T47D (cell line): ENCODE measurements around the gene C2orf49.
A peak's percentile ranks its signal among the peaks of the same experiment; 100 is the strongest.

ENCODE experiments used
- DNase-seq, 2 experiments: peaks; one replicate each; pipeline versions ENCODE4 v3.0.0 to v3.0.0-alpha.2; 2011 to 2012; ENCODE audit warnings: low read depth in 1 of 2, low spot score in 1 of 2
- JUND ChIP-seq: IDR thresholded peaks from 2 replicates; pipeline ENCODE4 v1.6.1; 2012; ENCODE audit warnings: low read depth
- in situ Hi-C: cut with HindIII; loops from 2 replicates; pipeline ENCODE4 v1.10.0; 2016; ENCODE audit warnings: low sequenced_read_pairs, low pct_unique_long_range_greater_than_20kb

Gene C2orf49

DNA sequence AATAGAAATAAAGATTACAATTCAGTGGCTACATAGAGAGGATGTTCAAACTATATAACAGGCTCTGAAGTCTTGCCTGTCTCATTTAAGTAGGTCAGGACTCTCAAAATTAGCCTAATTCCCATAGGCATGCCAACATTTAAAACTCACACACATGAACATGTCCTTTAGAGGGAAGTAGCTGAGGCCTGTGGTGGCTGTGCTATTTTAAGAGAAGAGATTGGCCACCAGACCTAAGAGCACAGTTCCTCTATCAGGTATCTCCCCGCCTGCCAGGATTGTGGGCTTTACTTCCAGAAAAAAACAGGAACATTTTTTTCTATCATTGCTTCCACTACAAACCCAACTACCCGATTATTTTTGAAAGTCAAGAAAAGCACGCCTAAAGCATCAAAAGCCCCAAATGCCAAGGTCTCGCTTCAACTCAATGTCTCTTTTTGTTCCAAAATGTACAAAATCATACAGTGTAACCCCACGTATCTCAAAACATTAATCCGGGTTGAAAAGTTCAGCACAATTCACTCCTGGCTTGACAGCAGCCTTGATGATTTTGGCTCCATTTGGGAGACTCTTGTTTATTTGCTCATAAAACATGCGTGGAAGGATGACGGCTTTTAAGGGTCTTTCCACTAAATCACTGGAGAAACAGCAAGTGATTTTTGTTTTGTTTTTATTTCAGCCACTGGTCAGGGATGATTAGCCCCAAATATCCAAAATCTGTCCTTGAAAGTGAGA, 46.3 kb downstream of the C2orf49 start:
- no peak for DNase-seq
- in situ Hi-C loops = no loop called here
- TF ChIP-seq JUND = no peak

DNA sequence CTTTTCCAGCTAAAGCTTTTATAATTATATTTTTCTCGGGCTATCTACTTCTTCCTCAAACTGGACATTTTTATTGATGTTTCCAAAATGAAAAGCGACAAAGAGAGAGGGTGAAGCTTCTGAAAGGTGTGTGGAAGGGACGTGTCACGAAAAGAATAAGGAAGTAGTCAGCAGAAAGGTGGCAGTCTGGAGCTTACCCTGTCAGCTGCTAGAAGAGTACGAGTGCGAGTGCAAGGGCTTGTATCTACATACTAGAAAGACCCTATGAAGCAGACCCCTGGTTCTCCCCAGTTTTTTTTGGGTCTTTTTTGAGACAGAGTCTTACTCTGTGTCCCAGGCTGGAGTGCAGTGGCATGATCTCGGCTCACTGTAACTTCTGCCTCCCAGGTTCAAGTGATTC, 46.9 kb downstream of the C2orf49 start:
- TF ChIP-seq JUND = no peak
- in situ Hi-C loops = no loop called here
- DNase-seq = no peak

DNA sequence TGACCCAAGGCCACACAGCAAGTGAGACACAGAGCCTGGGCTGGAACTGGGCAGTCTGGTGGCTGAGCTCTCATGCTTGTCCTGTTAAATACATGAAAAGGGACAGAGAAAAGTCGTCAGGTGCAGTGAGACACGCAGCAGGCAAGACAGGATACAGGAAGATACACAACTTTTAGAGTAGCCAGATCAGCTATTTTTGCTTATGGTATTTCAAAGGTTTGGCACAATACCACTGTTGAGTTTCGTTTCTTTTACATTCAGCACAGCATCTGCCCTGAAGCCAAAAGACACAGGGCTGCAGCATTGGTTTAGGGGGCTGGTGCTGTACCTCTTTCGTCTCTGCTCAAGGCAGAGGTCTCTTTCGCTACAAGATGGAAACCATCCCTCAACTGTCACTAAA, 47.5 kb downstream of the C2orf49 start:
- TF ChIP-seq JUND = no peak
- in situ Hi-C loops = no loop called here
- no peak for DNase-seq

DNA sequence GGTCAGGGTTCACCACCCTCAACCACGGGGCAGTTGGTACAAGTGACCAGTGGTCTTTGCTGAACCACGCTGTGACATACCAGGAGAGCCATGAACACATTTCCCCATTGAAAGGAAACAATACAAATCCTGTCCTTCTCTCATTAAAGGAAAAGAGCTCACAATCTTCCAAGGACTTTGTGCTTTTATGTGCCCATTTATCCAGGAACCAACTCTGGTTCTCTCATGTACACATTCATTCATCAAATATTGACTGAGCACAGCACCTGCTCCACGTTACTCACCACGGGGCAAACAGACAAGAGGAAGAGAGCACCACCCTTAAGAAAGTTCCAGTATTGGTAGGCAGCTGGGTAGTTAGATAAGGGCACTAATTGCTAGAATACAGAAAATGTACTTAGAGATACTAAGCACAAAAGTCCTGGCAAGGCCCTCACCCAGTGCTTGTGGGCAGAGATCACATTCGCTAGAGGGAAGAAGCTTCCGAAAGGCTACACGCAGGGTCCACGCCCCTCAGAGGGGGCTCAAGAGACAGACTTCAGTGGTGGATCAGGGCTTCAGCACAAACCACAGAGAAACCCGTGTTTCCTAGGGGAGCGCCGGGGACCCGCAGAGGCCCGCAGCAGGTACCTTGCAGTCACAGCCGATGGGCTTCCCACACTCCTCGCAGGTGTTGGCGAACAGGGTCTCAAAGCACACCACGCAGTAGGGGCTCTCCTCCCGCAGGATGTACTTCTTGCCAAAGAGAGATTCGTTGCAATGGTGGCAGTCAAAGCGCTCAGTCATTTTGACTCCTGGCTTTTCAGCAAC, 48.6 kb downstream of the C2orf49 start:
- DNase-seq = peak in 1 of 2 experiments; percentile 67
- no peak for TF ChIP-seq JUND
- in situ Hi-C loops = no loop called here

DNA sequence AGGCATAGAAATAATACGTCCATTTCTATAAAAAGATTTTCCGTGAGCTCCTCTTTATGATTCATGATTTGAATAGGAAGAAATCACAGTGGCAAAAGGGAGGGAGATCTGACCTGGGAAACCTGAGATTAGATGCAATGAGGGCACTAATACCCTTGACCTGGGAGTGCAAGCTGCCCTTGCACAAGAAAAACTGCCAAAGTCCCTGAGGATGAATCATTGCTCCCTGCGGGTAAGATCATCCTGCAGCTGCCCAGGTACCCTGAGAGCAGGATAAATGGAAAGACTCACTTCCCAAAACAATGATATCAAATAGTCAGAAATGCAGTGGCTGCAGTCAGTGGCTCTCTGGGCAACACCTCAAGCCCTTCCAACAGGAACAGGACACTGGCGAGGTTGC, 49.9 kb downstream of the C2orf49 start:
- TF ChIP-seq JUND = no peak
- no peak for DNase-seq
- in situ Hi-C loops = no loop called here

DNA sequence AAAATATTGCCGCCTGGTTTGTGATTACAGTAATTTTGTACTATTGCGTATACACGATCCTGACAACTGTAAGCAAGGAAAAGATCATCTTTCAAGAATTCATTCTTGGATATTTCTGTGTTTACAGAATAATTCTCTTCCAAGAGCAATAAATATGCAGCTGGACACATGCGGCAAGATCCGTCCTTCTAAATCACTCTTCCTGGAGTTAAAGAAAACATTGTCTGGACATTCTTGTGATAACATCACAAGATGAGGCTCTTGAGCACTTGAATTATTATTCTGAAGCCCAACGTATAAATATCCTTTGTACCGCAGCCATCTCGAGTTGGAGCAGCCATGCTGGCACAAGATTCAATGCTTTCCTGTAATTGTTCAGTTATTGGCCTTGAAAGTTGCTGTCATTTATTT, 51.6 kb downstream of the C2orf49 start:
- in situ Hi-C loops = no loop called here
- TF ChIP-seq JUND = no peak

DNA sequence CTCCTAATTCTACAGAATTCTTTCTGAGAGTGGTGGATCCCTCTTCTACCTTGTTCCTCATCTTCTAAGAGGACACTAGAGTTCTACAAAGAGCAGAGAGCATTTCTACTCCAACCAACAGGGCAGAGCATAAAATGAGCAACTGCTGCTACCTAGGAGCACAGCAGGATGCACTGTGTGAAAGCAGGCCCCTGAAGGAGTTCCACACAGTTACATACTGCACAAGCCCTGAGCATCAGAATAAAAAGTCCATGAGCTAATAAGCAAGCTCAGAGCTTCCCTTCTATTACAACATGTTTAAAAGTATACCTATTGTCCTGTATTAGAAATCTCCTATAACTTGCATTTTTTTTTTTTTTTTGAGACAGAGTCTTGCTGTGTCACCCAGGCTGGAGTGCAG, 53.1 kb downstream of the C2orf49 start:
- no peak for DNase-seq
- TF ChIP-seq JUND = no peak
- in situ Hi-C loops = no loop called here

More for the DNA sequence above, 51.6 kb downstream of the C2orf49 start:
- DNase-seq = no peak

DNA sequence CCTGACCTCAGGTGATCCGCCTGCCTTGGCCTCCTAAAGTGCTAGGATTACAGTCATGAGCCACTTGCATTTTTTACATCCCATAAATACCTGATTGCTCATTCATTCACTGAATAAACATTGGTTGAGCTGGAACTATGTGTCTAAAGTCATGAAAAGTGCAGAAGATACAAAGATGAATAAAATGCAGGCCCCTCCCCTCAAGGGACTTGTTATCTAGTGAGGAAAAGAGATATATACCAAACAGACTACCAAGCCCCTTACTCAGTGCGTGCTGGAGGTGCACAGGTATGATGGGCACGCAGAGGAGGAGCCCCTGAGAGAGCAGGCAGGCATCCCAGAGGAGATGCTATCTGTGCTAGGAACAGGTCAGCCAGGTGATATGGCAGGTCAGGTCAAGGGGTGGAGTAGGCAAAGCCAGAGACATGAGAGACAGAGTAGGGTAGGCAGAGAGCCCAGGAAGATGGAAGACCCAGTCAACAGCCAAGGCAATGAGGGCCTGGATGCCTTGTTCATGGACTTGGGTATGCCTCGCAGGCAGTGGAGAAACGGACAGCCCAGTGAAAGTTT, 53.8 kb downstream of the C2orf49 start:
- no peak for DNase-seq
- in situ Hi-C loops = no loop called here
- no peak for TF ChIP-seq JUND

DNA sequence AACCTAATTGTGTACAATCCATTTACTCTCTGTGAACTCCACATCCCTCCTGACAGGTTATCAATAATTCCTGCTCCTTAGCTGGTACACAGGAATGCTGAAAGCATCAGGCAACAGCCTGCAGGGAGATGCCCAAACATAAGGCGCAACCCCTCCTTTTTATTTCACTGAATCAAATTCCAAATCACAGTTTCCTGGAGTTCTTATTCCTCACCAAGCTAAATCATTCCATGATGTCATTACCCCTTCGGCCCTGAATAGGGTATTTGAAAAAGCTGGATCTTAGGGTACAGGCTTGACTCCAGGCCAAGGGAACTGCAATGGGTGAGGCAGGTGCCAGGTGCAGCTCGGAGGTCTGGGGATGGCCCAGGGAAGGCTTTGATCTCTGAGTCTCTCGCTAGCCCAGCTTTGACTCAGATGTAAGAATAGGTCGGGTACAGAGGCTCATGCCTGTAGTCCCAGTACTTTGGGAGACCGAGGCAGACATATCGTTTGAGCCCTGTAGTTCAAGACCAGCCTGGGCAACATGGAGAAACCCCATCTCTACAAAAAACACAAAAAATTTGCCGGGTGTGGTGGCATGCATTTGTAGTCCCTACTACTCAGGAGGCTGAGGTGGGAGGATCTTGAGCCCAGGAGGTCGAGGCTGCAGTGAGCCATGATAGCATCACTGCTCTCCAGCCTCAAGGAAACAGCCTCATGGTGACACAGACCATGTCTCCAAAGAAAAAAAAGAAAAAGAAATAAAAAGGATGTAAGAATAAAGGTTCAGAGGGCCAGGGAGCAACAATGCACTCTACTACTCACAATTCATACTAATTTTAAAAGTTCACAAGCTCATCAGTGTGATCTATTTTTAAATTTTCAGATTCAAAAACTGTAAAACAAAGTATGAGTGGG, 54.7 kb downstream of the C2orf49 start:
- in situ Hi-C loops = no loop called here
- DNase-seq = no peak
- TF ChIP-seq JUND = no peak

DNA sequence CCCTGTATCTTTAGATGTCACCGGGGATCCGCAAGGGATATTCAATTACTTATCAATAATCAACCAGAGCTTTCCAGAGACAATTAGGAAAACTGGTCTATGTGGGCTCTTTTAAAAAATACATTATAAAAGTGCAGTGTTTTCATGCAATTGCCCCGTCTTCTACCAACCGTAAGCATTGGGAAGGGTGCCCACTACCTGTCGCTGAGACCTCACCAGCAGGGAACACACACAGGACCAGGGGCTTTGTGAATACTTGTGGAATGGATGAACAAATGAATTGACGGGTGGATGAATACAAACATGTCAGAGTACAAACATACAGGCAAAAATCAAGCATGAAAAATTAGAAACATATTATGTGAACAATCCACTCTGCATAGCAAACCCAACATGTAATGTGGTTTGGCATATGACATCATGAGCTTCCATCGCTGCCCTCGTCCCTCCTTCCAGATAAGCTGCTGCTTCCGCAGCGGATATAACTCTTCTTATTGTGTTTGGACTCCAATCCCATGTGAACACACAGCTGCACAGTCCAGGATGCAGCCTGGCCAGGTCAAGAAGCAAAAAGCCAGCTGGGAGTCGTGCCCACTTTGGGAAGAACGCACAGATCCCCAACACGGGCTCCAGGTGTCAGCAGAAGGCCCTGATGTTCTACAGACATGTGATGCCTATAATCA, 56.2 kb downstream of the C2orf49 start:
- in situ Hi-C loops = no loop called here
- TF ChIP-seq JUND = no peak
- no peak for DNase-seq

DNA sequence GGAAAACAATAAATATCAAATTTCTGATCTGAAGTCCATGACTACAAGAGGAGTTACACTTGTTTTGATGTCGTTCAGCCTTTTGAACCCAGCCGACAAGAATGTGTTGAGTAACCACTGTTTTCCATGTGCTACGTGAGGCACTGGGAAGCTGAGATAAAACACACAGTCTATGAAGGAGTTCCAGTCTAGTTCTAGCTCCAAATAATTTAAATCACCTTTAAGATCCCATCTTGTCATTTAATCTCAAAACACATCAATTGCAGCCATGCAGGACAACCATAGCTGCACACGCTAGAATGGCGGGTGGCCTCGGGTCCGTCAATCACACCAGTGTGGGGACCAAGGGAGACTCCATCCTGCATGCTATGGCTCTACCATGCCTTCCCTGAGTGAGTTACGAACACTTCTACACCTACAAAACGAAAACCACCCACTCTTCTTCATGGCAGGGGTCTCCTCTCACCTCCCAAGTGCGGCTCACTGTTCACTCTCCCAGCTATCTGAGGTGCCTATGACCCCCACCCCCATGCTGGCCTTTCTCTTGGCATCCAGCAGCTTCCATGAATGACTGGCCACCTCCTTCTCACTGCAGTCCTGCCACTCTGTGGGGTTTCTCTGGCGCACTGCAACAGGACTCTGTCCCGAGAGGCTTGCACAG, 57.7 kb downstream of the C2orf49 start:
- in situ Hi-C loops = no loop called here
- DNase-seq = no peak
- TF ChIP-seq JUND = no peak
